Measurements from ENCODE around the gene MPPE1. TPM values are rescaled to one million over a fixed set of nuclear protein-coding genes. Genes with fewer than 3 reads are reported as not detected.
"Not testable (repeated sequence)": the region's sequence is repeated elsewhere in the genome, so short reads cannot be mapped to it uniquely, and the experiment has no call there.

Gene MPPE1
- polyA plus RNA-seq, 1 experiment = 31.0 TPM

- Histone ChIP-seq H3K36me3 (ENCODE audit: control insufficient read depth, insufficient read depth, low read length) (no peaks in the 10 kb centered on the region), H3K4me3 (ENCODE audit: low read depth, low read length) (no peak overlapping the region), H3K27me3 (ENCODE audit: control insufficient read depth, insufficient read depth, low read length) (no peaks in the 10 kb centered on the region)
- CTCF ChIA-PET = interaction anchor here (0.5 to 7.1 kb wide), 4 partner anchors 9 to 1275 kb away, joined by 5 to 54 read pairs (median 14); no protein-coding TSS in a partner anchor
- TF ChIP-seq CTCF (IDR thresholded peaks at IDR 0.05; ENCODE audit: insufficient read depth, low read depth, low read length) = no peak
- DNase-seq (ENCODE audit: low read depth) = no peak
- POLR2A ChIA-PET = no interaction called here
Observed at GRCh38 chr18:11946756-11947155, 38.6 kb upstream of the MPPE1 start.

GRCh38 chr18:11945834-11946659 lies 37.9 kb upstream of the MPPE1 start:
- H3K27me3 ChIP-seq (ENCODE audit: control insufficient read depth, insufficient read depth, low read length); POLR2A ChIA-PET; H3K36me3 ChIP-seq (ENCODE audit: control insufficient read depth, insufficient read depth, low read length); H3K4me3 ChIP-seq (ENCODE audit: low read depth, low read length): not testable (repeated sequence)
- peak; percentile 30 for DNase-seq (ENCODE audit: low read depth)
- CTCF ChIA-PET = interaction anchor here (1.4 to 7.1 kb wide), 4 partner anchors 8 to 93 kb away, joined by 4 to 54 read pairs (median 14); no protein-coding TSS in a partner anchor

- CTCF ChIA-PET = interaction anchor here (1.4 to 7.1 kb wide), 3 partner anchors 9 to 94 kb away, joined by 4 to 54 read pairs (median 7); no protein-coding TSS in a partner anchor
- Histone ChIP-seq H3K36me3 (ENCODE audit: control insufficient read depth, insufficient read depth, low read length) (no peaks in the 10 kb centered on the region), H3K4me3 (ENCODE audit: low read depth, low read length) (no peak overlapping the region), H3K27me3 (ENCODE audit: control insufficient read depth, insufficient read depth, low read length) (no peaks in the 10 kb centered on the region)
- no peak for TF ChIP-seq CTCF (IDR thresholded peaks at IDR 0.05; ENCODE audit: insufficient read depth, low read depth, low read length)
- POLR2A ChIA-PET = no interaction called here
- no peak for DNase-seq (ENCODE audit: low read depth)
Observed at GRCh38 chr18:11944786-11945185, 36.7 kb upstream of the MPPE1 start.

- H3K27me3 ChIP-seq (ENCODE audit: control insufficient read depth, insufficient read depth, low read length) = no peaks in the 10 kb centered on the region
- DNase-seq (ENCODE audit: low read depth) = no peak
- no peak overlapping the region for H3K4me3 ChIP-seq (ENCODE audit: low read depth, low read length)
- no peak for TF ChIP-seq CTCF (IDR thresholded peaks at IDR 0.05; ENCODE audit: insufficient read depth, low read depth, low read length)
- H3K36me3 ChIP-seq (ENCODE audit: control insufficient read depth, insufficient read depth, low read length) = no peaks in the 10 kb centered on the region
- ChIA-PET POLR2A (no interaction called here), CTCF (interaction anchor here (2.3 to 7.1 kb wide), 2 partner anchors 51 to 95 kb away, joined by 7 to 54 read pairs; no protein-coding TSS in a partner anchor)
Observed at GRCh38 chr18:11944252-11944651, 36.1 kb upstream of the MPPE1 start.

- no peak for DNase-seq (ENCODE audit: low read depth)
- Histone ChIP-seq H3K4me3 (ENCODE audit: low read depth, low read length) (no peak overlapping the region), H3K36me3 (ENCODE audit: control insufficient read depth, insufficient read depth, low read length) (no peaks in the 10 kb centered on the region), H3K27me3 (ENCODE audit: control insufficient read depth, insufficient read depth, low read length) (no peaks in the 10 kb centered on the region)
- CTCF ChIA-PET = interaction anchor here (1.3 to 12.9 kb wide), 3 partner anchors 51 to 95 kb away, joined by 4 to 372 read pairs (median 54); no protein-coding TSS in a partner anchor
- POLR2A ChIA-PET = no interaction called here
- TF ChIP-seq CTCF (IDR thresholded peaks at IDR 0.05; ENCODE audit: insufficient read depth, low read depth, low read length) = no peak
Observed at GRCh38 chr18:11943551-11943950, 35.4 kb upstream of the MPPE1 start.
